ENCODE measurements around the gene NDUFB7.
"Not testable (repeated sequence)": the region's sequence is repeated elsewhere in the genome, so short reads cannot be mapped to it uniquely, and the experiment has no call there.

Gene NDUFB7

DNA sequence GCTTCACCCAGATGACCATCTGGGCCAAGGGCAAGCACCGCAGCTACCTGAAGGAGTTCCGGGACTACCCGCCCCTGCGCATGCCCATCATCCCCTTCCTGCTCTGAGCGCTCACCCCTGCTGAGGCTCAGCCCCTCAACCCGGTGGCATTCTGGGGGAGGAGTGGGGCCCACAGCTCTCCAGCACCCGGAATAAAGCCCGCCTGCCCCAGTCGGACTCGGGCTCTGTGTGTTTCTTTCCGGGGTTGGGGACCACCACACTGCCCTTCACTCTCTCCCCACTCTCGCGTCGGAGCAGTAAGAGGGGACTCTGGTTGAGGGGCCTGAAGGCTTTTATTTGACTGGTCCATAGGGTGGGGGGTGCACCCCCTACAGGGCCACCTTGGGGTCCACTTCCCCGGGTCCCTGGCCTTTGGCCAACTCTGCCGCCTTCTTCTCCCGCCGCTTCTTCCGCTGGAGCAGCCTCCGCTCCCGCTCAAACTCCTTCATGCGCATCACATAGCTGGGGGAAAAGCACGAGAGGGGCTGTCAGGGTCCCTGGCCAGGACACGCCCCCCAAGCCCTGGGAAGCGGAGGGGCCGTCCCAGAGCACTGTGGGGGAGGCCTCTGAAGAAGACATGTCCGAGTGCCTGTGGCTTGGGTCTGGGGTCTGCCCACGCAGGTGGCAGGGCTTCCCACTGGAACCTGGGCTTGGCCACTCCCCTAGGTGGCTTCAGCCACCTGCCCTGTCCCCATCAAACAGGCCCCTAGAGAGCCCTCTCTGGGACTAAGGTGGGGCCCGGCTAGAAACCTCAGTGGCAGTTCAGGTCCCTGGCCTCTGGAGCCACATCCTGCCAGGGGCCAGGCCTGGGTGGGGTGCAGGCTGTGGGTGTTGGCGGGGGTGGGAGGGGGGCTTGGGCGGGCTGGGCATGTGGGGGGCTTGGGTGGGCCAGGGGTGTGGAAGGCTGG is 5.8 kb downstream of the NDUFB7 start:
- Histone ChIP-seq H3K4me1 (ENCODE audit: control insufficient read depth, low read length) (peaks cover 6% of the 10 kb centered on the region), H3K9me2 (replicated peaks; ENCODE audit: control insufficient read depth, low read length) (no peaks in the 10 kb centered on the region), H3K4me3 (ENCODE audit: low read length) (no peak overlapping the region), H3F3A (ENCODE audit: control insufficient read depth, insufficient read depth) (no peaks in the 10 kb centered on the region), H3K27me3 (ENCODE audit: control insufficient read depth, low read length) (no peaks in the 10 kb centered on the region), H3K9me3 (ENCODE audit: control insufficient read depth, insufficient read depth, low read length) (no peaks in the 10 kb centered on the region), H3K27ac (ENCODE audit: low read depth, low read length) (no peak overlapping the region), H3K36me3 (ENCODE audit: control insufficient read depth, low read length) (peaks cover 28% of the 10 kb centered on the region), H4K20me1 (ENCODE audit: control insufficient read depth, insufficient read depth, low read depth, low read length) (peaks cover 3% of the 10 kb centered on the region; the same call in 1 of the 2 replicates), H3K79me2 (ENCODE audit: control insufficient read depth, low read length) (peaks cover 32% of the 10 kb centered on the region), H3K4me2 (ENCODE audit: low read length) (no peak overlapping the region)
- TF ChIP-seq EZH2phosphoT487 (IDR thresholded peaks at IDR 0.05; ENCODE audit: borderline replicate concordance, low read length), result no peak
- TF ChIP-seq, protein P1, sequence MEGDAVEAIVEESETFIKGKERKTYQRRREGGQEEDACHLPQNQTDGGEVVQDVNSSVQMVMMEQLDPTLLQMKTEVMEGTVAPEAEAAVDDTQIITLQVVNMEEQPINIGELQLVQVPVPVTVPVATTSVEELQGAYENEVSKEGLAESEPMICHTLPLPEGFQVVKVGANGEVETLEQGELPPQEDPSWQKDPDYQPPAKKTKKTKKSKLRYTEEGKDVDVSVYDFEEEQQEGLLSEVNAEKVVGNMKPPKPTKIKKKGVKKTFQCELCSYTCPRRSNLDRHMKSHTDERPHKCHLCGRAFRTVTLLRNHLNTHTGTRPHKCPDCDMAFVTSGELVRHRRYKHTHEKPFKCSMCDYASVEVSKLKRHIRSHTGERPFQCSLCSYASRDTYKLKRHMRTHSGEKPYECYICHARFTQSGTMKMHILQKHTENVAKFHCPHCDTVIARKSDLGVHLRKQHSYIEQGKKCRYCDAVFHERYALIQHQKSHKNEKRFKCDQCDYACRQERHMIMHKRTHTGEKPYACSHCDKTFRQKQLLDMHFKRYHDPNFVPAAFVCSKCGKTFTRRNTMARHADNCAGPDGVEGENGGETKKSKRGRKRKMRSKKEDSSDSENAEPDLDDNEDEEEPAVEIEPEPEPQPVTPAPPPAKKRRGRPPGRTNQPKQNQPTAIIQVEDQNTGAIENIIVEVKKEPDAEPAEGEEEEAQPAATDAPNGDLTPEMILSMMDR (IDR thresholded peaks at IDR 0.05; ENCODE audit: low read depth, low read length, poor library complexity, severe bottlenecking), result no peak

DNA sequence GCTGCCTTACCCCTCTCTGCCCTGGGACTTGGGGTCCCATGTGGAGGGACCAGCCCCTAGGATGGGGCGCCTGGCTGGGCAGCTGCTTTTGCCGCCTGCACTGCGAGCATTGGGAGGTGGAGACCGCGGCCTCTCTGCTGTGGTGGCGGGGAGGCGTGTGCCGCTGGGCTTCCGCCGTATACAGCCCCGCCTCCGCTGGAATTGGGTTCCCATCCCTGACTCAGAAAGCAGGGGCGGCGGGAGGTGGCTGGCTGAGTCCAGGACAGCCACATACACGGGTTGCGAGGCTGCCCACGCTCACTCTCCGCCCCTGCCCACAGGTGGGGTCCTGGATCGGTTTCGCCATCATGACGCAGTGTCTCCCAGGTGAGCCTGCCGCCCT is 6.6 kb downstream of the NDUFB7 start:
- TF ChIP-seq, protein P1 (IDR thresholded peaks at IDR 0.05; ENCODE audit: low read depth, low read length, poor library complexity, severe bottlenecking), result no peak
- no peak for TF ChIP-seq EZH2phosphoT487 (IDR thresholded peaks at IDR 0.05; ENCODE audit: borderline replicate concordance, low read length)
- Histone ChIP-seq H3F3A (ENCODE audit: control insufficient read depth, insufficient read depth) (no peaks in the 10 kb centered on the region), H3K27me3 (ENCODE audit: control insufficient read depth, low read length) (no peaks in the 10 kb centered on the region), H3K4me2 (ENCODE audit: low read length) (no peak overlapping the region), H3K9me3 (ENCODE audit: control insufficient read depth, insufficient read depth, low read length) (no peaks in the 10 kb centered on the region), H3K79me2 (ENCODE audit: control insufficient read depth, low read length) (peaks cover 32% of the 10 kb centered on the region), H4K20me1 (ENCODE audit: control insufficient read depth, insufficient read depth, low read depth, low read length) (no peaks in the 10 kb centered on the region), H3K36me3 (ENCODE audit: control insufficient read depth, low read length) (peaks cover 28% of the 10 kb centered on the region), H3K9me2 (replicated peaks; ENCODE audit: control insufficient read depth, low read length) (no peaks in the 10 kb centered on the region), H3K4me1 (ENCODE audit: control insufficient read depth, low read length) (no peaks in the 10 kb centered on the region; the same call in 1 of the 2 replicates), H3K27ac (ENCODE audit: low read depth, low read length) (no peak overlapping the region), H3K4me3 (ENCODE audit: low read length) (no peak overlapping the region)

DNA sequence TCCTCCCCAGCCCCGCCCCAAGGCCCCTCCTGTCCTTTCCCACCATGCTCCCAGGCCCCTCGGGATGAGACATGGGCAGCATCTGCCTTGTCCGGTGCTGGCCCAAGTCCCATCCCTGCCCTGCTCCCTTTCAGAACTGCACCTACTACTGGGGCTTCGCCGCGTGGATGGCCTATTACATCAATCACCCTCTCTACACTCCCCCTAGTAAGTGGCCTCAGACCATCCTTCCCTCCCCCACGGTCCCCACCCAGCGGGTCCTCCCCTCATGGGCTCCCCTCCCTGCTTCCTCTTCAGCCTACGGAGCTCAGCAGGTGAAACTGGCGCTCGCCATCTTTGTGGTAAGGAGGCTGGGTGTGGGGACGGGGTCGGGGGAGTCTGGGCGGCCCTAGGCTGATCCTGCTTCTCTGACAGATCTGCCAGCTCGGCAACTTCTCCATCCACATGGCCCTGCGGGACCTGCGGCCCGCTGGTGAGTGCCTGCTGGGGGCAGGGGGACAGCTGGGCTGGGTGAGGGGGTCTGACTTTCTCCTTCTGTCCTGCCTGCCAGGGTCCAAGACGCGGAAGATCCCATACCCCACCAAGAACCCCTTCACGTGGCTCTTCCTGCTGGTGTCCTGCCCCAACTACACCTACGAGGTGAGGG is 7.1 kb downstream of the NDUFB7 start:
- H3K4me3 ChIP-seq (ENCODE audit: low read length); H4K20me1 ChIP-seq (ENCODE audit: control insufficient read depth, insufficient read depth, low read depth, low read length); H3K9me2 ChIP-seq (replicated peaks; ENCODE audit: control insufficient read depth, low read length): not testable (repeated sequence)

More for the DNA sequence above, 7.1 kb downstream of the NDUFB7 start:
- H3K4me1 ChIP-seq (ENCODE audit: control insufficient read depth, low read length); H3K9me3 ChIP-seq (ENCODE audit: control insufficient read depth, insufficient read depth, low read length); H3K27ac ChIP-seq (ENCODE audit: low read depth, low read length); H3K4me2 ChIP-seq (ENCODE audit: low read length); H3F3A ChIP-seq (ENCODE audit: control insufficient read depth, insufficient read depth); H3K27me3 ChIP-seq (ENCODE audit: control insufficient read depth, low read length): not testable (repeated sequence)
- Histone ChIP-seq H3K36me3 (ENCODE audit: control insufficient read depth, low read length) (peaks cover 28% of the 10 kb centered on the region), H3K79me2 (ENCODE audit: control insufficient read depth, low read length) (peaks cover 36% of the 10 kb centered on the region)

Data from DOHH2 (cell line).